GM20000 (cell line): Measurements from ENCODE around the gene PRKCB.
A peak's percentile ranks its signal among the peaks of the same experiment; 100 is the strongest.

Source experiments
- DNase-seq: peaks from one replicate; pipeline ENCODE4 v3.0.0; 2012; ENCODE audit warnings: low spot score
- TF ChIP-seq, protein P1 (sequence below): IDR thresholded peaks from 2 replicates; pipeline ENCODE4 v1.5.1; 2012; ENCODE audit warnings: mild to moderate bottlenecking, control low read depth; ENCODE audit errors: extremely low read depth, missing control alignments

The PRKCB gene

DNA sequence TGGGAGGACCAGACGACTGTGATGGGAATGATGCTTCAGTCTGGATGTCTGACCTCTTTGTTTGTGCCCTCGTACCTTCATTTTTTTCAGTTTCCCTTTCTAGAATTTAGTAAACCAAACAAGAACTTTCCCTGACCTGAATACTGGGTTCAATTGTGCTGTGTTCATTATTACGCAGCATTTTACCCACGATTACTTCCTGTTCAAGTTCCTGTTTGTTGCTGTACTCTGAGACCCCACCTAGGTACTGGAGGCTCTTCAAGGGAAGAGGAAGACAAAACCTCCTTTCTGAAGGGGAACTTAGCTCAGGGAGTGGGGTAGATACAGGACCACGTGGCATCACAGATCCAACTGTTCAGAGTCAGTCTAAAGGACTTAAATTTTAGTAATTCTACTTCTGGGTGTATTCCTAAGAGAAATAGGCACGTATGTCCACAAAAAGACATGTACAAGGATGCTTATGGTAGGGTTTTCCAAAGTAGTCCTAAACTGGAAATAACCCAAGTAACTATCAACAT lies 9.2 kb upstream of the PRKCB start:
- TF ChIP-seq, protein P1, sequence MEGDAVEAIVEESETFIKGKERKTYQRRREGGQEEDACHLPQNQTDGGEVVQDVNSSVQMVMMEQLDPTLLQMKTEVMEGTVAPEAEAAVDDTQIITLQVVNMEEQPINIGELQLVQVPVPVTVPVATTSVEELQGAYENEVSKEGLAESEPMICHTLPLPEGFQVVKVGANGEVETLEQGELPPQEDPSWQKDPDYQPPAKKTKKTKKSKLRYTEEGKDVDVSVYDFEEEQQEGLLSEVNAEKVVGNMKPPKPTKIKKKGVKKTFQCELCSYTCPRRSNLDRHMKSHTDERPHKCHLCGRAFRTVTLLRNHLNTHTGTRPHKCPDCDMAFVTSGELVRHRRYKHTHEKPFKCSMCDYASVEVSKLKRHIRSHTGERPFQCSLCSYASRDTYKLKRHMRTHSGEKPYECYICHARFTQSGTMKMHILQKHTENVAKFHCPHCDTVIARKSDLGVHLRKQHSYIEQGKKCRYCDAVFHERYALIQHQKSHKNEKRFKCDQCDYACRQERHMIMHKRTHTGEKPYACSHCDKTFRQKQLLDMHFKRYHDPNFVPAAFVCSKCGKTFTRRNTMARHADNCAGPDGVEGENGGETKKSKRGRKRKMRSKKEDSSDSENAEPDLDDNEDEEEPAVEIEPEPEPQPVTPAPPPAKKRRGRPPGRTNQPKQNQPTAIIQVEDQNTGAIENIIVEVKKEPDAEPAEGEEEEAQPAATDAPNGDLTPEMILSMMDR, result no peak
- peak; percentile 55 for DNase-seq

DNA sequence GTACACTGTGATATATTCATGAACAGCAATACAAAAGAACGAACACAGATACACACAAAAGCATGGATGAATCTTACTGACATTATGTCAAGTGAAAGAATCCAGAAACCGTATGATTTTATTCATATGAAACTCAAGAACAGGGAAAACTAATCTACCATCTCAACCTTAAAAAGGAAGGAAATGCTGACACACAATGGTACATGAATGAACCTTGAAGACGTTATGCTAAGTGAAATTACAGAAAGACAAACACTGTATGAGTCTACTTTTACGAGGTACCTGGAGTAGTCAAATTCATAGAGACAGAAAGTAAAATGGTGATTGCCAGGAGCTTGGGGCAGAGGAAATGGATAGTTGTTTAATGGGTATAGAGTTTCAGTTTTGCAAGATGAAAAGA lies 8.7 kb upstream of the PRKCB start:
- DNase-seq, result no peak
- TF ChIP-seq, protein P1, result no peak

DNA sequence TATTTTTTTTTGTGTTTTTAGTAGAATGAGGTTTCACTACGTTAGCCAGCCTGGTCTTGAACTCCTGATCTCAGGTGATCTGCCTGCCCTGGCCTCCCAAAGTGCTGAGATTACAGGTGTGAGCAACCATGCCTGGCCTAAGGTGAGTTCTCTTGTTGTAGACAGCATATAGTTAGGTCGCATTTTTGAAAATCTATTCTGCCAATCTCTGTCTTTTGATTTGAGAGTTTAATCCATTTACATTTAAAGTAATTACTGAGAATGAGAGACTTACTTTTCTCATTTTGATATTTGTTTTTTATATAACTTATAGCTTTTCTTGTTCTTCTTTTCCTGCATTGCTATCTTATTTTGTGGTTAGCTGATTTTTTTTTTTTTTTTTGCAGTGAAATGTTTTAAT lies 6.3 kb upstream of the PRKCB start:
- DNase-seq, result no peak
- TF ChIP-seq, protein P1, result no peak

DNA sequence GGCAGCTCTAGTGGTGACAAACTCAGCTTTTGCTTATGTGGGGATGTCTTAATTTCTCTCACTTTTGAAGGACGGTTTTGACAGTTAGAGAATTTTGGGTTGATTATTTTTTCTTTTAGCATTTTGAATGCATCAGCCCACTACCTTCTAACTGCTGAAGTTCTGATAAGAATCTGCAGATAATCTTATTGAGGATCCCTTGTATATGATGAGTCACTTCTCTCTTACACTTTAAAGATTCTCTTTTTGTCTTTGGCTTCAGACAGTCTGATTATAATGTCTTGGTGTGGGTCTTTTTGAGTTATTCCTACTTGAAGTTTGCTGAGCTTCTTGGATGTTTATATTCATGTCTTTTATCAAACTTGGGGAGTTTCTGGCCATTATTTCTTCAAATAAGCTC lies 5.5 kb upstream of the PRKCB start:
- TF ChIP-seq, protein P1, result no peak

DNA sequence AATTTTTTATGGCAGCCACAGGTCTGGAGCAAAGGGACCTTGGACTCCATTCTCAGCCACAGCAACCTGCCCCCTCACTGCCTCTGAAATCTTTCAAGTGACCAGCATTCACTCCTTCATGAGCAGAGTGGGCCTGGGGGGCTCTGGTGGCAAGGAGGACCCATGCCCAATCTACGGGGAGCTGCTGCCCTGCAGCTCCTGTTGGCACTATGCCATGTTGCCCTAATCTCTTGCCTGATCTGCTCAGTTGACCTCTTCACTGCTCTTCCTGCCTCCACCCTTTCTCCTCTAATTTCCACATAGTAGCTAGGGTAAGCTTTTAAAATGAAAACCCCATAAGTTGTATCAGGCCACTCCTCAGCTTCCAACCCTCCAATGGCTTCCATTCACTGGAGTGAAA lies 2.9 kb upstream of the PRKCB start:
- no peak for DNase-seq
- TF ChIP-seq, protein P1, result no peak

More for the DNA sequence above, 5.5 kb upstream of the PRKCB start:
- DNase-seq, result no peak

DNA sequence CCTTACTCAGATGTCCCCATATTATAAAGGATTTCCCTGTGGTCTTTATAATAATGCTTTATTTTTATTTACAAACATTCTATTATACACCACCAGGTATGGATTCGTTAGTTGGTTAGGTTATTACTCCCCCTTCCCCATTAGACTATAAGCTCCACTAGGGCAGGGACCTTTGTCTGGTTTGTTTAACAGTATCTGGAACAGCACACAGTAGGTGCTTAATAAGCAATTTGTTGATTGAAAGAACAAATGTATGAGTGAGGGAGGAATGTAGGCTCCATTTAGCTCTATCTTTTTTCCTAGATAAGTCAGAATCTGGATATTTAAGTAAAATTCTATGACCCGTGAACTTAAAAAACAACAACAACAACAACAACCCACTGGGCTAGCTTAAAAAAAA lies 2.3 kb upstream of the PRKCB start:
- TF ChIP-seq, protein P1, result no peak
- no peak for DNase-seq

DNA sequence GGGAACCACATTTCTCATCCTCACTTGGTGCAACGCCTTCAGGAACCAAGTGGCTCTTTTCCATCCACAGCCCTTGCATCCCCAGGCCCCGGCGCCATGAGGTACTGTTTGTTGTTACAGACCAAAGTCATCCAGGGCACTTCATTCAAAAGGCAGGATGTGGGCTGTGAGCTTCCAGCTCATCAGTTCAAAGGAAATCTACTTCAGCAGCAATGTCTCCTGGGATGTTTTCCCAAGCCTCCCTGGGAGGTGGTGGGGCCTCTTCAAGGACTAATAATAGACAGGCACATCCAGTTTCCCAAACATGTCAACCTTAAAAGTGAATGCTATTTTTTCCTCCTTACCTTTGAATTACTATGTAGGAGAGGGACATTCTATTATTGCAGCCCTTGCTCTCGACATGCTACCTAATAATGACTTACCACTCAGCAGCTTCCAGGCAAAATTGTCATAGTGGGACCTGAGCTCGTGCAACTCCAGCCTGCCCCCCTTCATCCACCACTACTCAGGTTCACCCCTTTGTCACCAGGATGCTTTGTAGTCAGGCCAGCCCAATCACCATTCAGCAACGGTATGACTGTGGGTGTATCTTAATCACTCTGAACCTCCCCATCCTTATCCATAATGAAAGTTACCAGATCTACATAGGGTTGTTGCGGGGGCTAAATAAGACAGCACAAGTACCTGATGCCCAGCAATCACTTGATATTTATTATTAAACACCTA lies 1.7 kb upstream of the PRKCB start:
- no peak for DNase-seq
- TF ChIP-seq, protein P1, result no peak
